Activated naive CD4-positive, alpha-beta T cell treated with anti-CD3 and anti-CD28 coated beads, Interleukin-2, amount 10 ng/mL, durations not matched to agents 7 days and 5 days (primary cell): ENCODE results near the gene ZNF423.
A peak's percentile ranks its signal among the peaks of the same experiment; 100 is the strongest.
"Not testable (repeated sequence)": the region's sequence is repeated elsewhere in the genome, so short reads cannot be mapped to it uniquely, and the experiment has no call there.

Source experiments
- CTCF ChIA-PET: fragments of 350-600 bp; sonication (Branson Sonifier 250); formaldehyde crosslinking; loops from one replicate; lab custom pipeline; 2021; ENCODE audit warnings: antibody characterized with exemption; lab: Charles Lee
- DNase-seq: peaks from one replicate; pipeline ENCODE4 v3.0.0-alpha.2; 2020
- H3K27ac Mint-ChIP-seq: one replicate; pipeline ENCODE4 v1.8.0; 2021; ENCODE audit warnings: mild to moderate bottlenecking, moderate library complexity, mixed read lengths
- H3K27me3 Mint-ChIP-seq: one replicate; pipeline ENCODE4 v1.8.0; 2021; ENCODE audit warnings: mild to moderate bottlenecking, mixed read lengths
- H3K36me3 Mint-ChIP-seq: one replicate; pipeline ENCODE4 v1.8.0; 2021; ENCODE audit warnings: mixed read lengths
- H3K4me1 Mint-ChIP-seq: one replicate; pipeline ENCODE4 v1.8.0; 2021; ENCODE audit warnings: mixed read lengths
- H3K4me3 Mint-ChIP-seq: one replicate; pipeline ENCODE4 v1.8.0; 2021; ENCODE audit warnings: mild to moderate bottlenecking, moderate library complexity, mixed read lengths
- H3K9me3 Mint-ChIP-seq: one replicate; pipeline ENCODE4 v1.8.0; 2021; ENCODE audit warnings: mixed read lengths

The ZNF423 gene

DNA sequence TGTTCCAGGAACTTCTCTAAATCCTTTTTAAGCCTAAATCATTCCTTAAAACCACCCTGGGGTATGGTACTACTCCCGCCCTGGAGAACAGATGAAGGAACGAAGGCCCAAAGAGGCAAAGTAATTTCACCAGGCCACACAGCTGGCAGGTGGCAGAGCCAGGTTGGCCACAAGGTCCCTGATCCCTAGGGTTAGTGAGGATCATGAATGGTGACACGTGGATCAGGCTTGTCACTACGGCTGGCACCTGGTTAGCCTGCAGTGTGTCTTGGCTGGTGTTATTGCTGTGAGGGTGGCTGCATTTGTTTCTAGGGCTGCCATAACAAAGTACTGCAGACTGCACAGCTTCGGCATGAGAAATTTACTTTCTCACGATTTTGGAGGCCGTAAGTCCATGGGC, 26.0 kb upstream of the ZNF423 start:
- Mint-ChIP-seq H3K36me3 (no peaks in the 10 kb centered on the region), H3K4me3 (no peak overlapping the region), H3K4me1 (no peaks in the 10 kb centered on the region), H3K27me3 (peaks cover 32% of the 10 kb centered on the region), H3K9me3 (no peaks in the 10 kb centered on the region), H3K27ac (no peak overlapping the region)
- no peak for DNase-seq
- CTCF ChIA-PET, result interaction anchor here (1.7 kb wide), 1 partner anchor 11 kb away, joined by 3 read pairs; no protein-coding TSS in a partner anchor

DNA sequence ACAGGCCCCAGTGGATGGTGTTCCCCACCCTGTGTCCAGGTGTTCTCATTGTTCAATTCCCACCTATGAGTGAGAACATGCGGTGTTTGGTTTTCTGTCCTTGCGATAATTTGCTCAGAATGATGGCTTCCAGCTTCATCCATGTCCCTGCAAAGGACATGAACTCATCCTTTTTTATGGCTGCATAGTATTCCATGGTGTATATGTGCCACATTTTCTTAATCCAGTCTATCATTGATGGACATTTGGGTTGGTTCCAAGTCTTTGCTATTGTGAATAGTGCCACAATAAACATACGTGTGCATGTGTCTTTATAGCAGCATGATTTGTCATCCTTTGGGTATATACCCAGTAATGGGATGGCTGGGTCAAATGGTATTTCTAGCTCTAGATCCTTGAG, 22.6 kb upstream of the ZNF423 start:
- peaks cover 56% of the 10 kb centered on the region for H3K27me3 Mint-ChIP-seq
- CTCF ChIA-PET, result interaction anchor here (2.2 to 2.7 kb wide), 3 partner anchors 12 to 470 kb away, joined by 11 to 14 read pairs (median 12); no protein-coding TSS in a partner anchor

DNA sequence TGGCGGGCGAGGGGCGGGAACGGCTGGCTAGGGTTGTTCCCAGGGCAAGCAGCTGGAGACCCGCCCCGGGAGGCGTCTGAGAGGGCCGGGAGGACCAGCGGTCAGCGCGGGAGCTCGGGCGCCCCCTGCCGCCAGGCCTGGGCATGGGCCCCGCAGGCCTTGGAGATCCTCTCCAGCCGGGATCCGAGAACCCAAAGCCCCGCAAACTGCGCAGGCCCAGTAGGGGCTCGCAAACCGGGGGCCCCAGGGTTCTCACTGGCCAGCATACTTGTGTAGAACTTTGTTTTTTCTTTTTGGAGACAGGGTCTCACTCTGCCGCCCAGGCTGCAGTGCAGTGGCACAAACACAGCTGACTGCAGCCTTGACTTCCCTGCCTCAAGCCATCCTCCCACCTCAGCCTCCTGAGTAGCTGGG, 20.8 kb upstream of the ZNF423 start:
- Mint-ChIP-seq H3K27me3 (peaks cover 63% of the 10 kb centered on the region), H3K36me3 (no peaks in the 10 kb centered on the region), H3K4me1 (no peaks in the 10 kb centered on the region), H3K27ac (no peak overlapping the region), H3K9me3 (no peaks in the 10 kb centered on the region), H3K4me3 (no peak overlapping the region)
- DNase-seq, result peak; percentile 54
- CTCF ChIA-PET, result interaction anchor here (0.6 to 3.4 kb wide), 10 partner anchors 9 to 1491 kb away, joined by 3 to 14 read pairs (median 8); no protein-coding TSS in a partner anchor

More for the DNA sequence above, 22.6 kb upstream of the ZNF423 start:
- not testable (repeated sequence) for DNase-seq, H3K36me3 Mint-ChIP-seq, H3K9me3 Mint-ChIP-seq, H3K27ac Mint-ChIP-seq, H3K4me1 Mint-ChIP-seq, H3K4me3 Mint-ChIP-seq

DNA sequence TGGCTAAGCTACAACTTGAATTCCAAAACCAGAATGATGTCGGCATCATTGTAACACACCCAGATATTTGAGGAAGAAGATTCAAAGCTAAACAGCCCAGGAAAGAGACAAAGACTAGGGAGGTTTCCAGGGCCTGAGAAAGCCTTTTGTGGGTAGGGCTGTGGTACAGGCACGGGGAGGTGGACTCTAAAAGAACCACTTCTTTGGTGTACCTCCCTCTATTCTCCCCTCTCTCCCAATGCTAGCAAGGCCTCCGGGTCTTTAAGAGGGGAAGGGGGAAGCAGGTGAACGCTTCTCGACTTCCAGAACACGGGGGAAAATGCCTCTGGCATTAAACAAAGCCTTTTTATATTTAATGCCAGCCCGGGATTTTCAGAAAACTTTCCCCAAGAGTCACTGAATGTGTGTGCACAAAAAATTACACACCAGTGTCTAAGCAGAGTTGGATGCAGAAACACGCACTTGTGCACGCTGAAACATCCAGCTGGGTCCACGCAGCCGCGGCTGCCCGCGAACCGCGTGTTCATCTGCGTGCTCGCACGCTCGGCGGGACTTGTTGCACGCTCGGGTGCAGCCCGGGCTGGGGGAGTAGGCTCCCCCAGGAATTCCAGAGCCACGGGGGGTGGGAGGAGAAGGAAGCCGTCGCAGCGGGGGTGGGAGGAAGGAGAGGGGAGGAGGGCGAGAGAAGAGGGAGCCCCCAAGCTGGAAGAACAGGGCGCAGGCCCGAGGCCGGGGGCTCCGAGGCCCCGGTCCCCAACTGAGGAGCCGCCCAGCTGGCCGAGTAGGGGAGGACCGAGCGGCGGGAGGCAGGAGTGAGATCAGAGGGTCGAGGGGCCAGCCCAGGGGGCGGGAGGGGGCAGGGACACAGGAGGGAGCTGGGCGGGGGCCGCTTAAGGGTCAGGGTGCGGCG, 20.1 kb upstream of the ZNF423 start:
- no peak overlapping the region for H3K4me3 Mint-ChIP-seq
- no peaks in the 10 kb centered on the region for H3K4me1 Mint-ChIP-seq
- H3K27me3 Mint-ChIP-seq, result peaks cover 63% of the 10 kb centered on the region
- H3K27ac Mint-ChIP-seq, result no peak overlapping the region
- CTCF ChIA-PET, result interaction anchor here (1.3 to 3.4 kb wide), 8 partner anchors 9 to 468 kb away, joined by 4 to 14 read pairs (median 9); no protein-coding TSS in a partner anchor
- H3K36me3 Mint-ChIP-seq, result no peaks in the 10 kb centered on the region
- H3K9me3 Mint-ChIP-seq, result no peaks in the 10 kb centered on the region
- no peak for DNase-seq

DNA sequence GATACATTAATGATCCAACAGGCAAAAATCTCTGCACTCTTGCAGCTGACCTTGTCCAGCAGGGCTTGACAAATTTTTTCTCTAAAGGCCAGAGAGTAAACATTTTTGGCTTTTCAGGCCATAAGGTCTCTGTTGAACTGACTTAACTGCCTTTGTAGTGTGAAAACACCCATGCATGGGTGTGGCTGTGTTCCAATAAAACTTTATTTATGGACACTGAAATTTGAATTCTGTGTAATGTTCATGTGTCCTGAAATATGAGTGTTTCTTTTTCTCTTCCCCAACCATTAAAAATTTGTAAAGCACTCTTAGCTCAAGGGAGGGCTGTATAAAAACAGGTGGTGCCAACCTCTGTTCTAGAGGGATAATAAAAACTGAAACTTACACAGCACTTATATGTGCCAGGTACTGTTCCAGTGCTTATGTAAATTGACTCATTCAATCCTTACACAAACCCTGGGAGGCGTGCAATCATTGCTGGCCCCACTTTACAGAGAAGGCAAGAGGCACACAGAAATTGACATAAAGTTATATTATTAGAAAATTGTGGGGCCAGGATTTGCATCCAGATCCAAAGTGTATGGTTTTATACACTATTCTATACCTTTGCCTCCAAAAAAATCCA, 18.8 kb upstream of the ZNF423 start:
- Mint-ChIP-seq H3K27me3 (peaks cover 68% of the 10 kb centered on the region), H3K36me3 (no peaks in the 10 kb centered on the region), H3K4me1 (no peaks in the 10 kb centered on the region), H3K27ac (no peak overlapping the region), H3K4me3 (no peak overlapping the region), H3K9me3 (no peaks in the 10 kb centered on the region)
- no peak for DNase-seq
- CTCF ChIA-PET, result interaction anchor here (0.6 to 3.4 kb wide), 3 partner anchors 13 to 1212 kb away, joined by 3 to 10 read pairs (median 3); no protein-coding TSS in a partner anchor

DNA sequence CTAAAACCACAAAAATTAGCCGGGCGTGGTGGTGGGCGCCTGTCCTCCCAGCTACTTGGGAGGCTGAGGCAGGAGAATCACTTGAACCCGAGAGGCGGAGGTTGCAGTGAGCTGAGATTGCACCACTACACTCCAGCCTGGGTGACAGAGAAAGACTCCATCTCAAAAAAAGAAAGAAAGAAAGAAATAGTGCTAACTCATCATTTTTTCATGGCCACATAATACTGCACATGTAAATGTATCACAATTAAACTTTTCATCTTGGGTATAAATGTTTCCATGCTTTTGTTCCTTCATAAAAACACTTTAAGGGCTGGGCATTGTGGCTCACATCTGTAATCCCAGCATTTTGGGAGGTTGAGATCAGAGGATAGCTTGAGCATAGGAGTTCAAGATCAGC, 15.9 kb upstream of the ZNF423 start:
- H3K4me3 Mint-ChIP-seq, H3K9me3 Mint-ChIP-seq, DNase-seq, H3K4me1 Mint-ChIP-seq, H3K36me3 Mint-ChIP-seq, H3K27ac Mint-ChIP-seq: not testable (repeated sequence)
- H3K27me3 Mint-ChIP-seq, result peaks cover 66% of the 10 kb centered on the region
- CTCF ChIA-PET, result interaction anchor here (1.1 to 1.2 kb wide), 2 partner anchors 9 to 15 kb away, joined by 3 to 4 read pairs; no protein-coding TSS in a partner anchor

DNA sequence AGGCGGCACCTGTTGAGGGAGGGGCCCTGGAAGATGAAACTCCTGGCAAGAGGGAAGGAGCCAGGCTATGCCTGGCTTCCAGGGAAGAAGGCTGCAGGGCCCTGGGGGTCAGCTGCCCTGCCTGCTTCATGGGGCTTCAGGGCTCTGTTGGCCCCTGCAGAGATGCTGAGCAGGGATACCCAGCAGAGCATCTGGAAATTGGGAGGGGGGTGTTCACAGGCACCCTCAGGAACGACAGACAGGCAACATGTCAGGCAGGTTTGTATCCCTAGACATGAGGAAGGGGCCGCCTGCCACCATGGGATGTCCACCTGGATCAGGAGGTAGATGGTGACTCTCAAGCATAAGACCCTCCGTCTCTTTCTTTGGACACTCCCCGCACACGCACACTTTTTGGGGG, 13.8 kb upstream of the ZNF423 start:
- Mint-ChIP-seq H3K36me3 (no peaks in the 10 kb centered on the region), H3K4me3 (no peak overlapping the region), H3K27me3 (peaks cover 54% of the 10 kb centered on the region), H3K4me1 (no peaks in the 10 kb centered on the region), H3K27ac (no peak overlapping the region), H3K9me3 (no peaks in the 10 kb centered on the region)
- CTCF ChIA-PET, result interaction anchor here (1.0 kb wide), 1 partner anchor 11 kb away, joined by 3 read pairs; no protein-coding TSS in a partner anchor
- DNase-seq, result no peak

DNA sequence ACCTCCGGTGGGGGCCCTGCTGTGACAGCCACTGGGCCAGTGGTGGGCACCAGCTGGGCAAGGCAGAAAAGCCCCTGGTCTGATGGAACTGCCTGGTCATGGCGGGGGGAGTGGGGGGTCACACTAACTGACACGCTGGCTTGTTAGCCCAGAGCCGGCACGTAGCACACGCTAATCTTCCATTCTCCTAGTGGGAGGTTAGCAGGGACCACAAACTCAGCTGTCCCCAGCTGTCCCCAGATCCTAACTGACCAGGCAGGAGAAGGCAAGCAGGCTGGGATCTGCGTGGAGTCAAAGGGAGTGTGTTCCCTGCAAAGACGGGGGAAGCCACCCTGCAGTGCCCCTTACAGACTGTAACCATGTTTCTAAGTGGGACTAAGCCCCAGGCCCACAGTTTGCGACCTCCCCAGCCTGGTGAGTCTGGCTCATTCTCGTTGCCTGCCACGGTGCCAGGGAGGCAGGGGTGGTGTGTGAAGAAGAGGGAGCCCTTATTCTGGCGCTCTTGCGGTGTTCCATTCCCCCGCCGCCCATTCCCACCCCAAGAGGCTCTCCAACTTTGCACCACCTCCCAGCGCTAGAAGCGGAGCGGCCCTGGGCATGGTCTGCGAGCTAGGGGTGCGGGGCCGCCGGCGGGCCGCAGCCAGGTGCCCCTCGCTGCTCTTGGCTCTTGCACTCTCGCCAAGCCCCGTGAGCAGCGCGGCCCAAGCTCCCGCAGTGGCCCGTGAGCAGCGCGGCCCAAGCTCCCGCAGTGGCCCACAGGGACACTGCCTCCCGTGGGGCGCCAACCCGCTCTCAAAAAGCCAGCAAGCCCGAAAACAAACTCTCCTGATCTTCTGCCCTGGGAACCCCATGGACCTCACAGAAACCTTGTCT, 12.1 kb upstream of the ZNF423 start:
- CTCF ChIA-PET, result interaction anchor here (4.4 kb wide), 1 partner anchor 9 kb away, joined by 14 read pairs; no protein-coding TSS in a partner anchor
- no peaks in the 10 kb centered on the region for H3K36me3 Mint-ChIP-seq
- DNase-seq, result no peak
- peaks cover 49% of the 10 kb centered on the region for H3K27me3 Mint-ChIP-seq
- H3K4me1 Mint-ChIP-seq, result no peaks in the 10 kb centered on the region
- H3K4me3 Mint-ChIP-seq, result no peak overlapping the region
- no peak overlapping the region for H3K27ac Mint-ChIP-seq
- no peaks in the 10 kb centered on the region for H3K9me3 Mint-ChIP-seq

DNA sequence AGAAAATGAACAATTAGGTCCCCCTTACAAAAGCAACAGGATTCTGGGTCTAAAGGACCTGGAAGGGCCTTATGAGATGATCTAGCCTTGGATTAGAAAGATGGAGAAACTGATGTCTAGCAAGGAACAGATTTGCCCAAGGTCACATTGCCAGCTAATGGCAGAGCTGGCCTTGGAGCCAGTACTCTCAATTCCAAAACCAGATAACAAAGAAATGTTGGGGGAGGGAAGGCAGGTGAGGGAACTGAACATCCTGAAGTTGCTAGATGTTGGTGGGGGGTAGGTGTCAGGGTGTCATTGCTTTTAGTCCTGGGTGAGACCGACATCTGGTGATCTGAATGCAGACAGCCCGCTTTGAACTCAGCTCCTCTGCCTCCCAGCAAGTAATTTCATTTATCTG, 11.3 kb upstream of the ZNF423 start:
- Mint-ChIP-seq H3K27me3 (peaks cover 54% of the 10 kb centered on the region), H3K4me1 (no peaks in the 10 kb centered on the region), H3K9me3 (no peaks in the 10 kb centered on the region), H3K4me3 (no peak overlapping the region), H3K27ac (no peak overlapping the region), H3K36me3 (no peaks in the 10 kb centered on the region)
- CTCF ChIA-PET, result interaction anchor here (1.5 to 4.4 kb wide), 2 partner anchors 10 kb away, joined by 3 to 14 read pairs; no protein-coding TSS in a partner anchor
- no peak for DNase-seq

DNA sequence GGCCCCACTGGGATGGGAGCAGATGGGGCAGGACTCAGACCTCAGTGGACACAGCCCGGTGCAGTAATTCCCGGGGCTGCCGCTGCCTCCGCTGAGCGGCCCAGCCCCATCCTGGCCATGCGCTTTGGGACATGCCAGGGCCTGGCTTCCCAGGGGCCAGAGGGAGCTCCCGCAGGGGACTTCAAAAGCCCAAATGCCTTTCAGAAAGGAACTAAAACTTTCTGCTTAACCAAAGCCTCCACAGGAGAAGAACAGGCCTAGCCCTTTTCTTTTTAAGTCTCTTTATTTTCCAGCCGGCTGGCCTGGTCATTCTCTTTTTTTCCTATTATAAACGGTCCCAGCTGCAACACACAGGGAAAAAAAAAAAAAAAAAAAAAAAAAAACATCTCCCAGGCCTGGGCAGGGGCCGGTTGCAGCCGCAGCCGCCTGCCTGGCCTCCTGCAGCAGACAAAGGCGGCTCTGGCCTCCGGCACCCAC, 10.7 kb upstream of the ZNF423 start:
- H3K4me3 Mint-ChIP-seq, result no peak overlapping the region
- no peaks in the 10 kb centered on the region for H3K4me1 Mint-ChIP-seq
- H3K9me3 Mint-ChIP-seq, result no peaks in the 10 kb centered on the region
- H3K36me3 Mint-ChIP-seq, result no peaks in the 10 kb centered on the region
- no peak for DNase-seq
- no peak overlapping the region for H3K27ac Mint-ChIP-seq
- H3K27me3 Mint-ChIP-seq, result peaks cover 54% of the 10 kb centered on the region
- CTCF ChIA-PET, result interaction anchor here (1.5 to 4.4 kb wide), 2 partner anchors 9 to 11 kb away, joined by 3 to 14 read pairs; no protein-coding TSS in a partner anchor

DNA sequence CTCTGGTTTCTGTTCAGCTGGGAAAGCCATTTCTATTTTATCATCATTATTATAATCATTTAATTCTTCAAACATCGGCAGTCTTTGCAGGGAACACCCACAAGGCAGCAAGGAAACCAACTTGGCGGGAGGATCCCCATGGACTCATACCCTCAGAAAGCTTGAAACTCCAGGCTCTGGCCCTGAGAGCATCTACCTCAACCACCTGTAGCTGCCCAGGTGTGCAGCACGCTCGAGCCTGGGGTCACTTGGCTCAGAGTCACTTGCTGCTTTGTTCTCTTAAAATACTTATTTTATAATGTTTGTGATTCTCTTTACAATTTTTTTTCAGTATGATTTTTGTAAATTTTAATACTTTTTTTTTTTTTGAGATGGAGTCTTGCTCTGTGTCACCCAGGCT, 6.8 kb upstream of the ZNF423 start:
- DNase-seq, result no peak
- H3K9me3 Mint-ChIP-seq, result no peaks in the 10 kb centered on the region
- H3K27ac Mint-ChIP-seq, result no peak overlapping the region
- H3K36me3 Mint-ChIP-seq, result no peaks in the 10 kb centered on the region
- H3K4me1 Mint-ChIP-seq, result peaks cover 9% of the 10 kb centered on the region
- H3K4me3 Mint-ChIP-seq, result no peak overlapping the region
- H3K27me3 Mint-ChIP-seq, result peaks cover 67% of the 10 kb centered on the region
- CTCF ChIA-PET, result interaction anchor here (2.3 kb wide), 1 partner anchor 14 kb away, joined by 10 read pairs; no protein-coding TSS in a partner anchor

DNA sequence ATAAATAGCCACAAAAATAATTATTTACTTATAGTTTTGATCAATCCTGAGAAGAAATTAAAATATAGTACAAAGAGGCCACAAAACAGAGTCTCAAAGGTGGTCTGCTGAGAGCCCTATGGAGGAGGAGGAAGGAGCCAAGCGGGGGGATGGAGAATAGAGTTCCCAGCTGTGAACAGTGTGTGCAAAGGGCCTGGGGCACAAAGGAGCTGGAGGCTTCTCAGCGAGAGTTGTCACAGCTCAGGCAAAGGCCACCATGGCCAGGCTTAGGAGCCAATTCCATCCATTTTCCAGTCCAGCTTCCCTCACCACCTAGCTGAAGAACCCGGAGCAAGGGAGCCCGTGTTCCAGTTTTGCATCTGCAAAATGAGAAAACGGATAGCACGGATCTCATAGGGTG, 5.4 kb upstream of the ZNF423 start:
- DNase-seq, result no peak
- Mint-ChIP-seq H3K27ac (no peak overlapping the region), H3K4me3 (no peak overlapping the region), H3K9me3 (no peaks in the 10 kb centered on the region), H3K27me3 (peaks cover 76% of the 10 kb centered on the region), H3K4me1 (peaks cover 15% of the 10 kb centered on the region), H3K36me3 (peaks cover 1% of the 10 kb centered on the region)
- CTCF ChIA-PET, result interaction anchor here (2.3 kb wide), 1 partner anchor 15 kb away, joined by 10 read pairs; no protein-coding TSS in a partner anchor

DNA sequence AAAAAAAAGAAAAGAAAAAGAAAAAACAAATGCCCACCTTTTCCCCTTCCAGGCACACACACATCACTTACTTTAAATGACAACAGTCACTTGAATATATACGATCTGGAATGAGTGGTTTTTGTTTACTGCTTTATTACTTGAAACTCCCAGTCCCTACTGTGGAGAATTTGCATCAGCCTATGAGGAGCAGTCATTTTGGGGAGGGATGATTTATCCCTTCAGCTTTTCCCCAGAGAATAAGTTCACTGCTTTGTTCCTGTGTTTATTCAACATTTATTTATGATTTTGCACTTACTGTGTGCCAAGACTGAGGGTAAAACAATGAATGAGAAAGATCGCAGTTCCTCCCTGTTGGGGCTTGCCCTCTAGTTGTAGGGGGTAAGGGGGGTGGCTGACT, 4.7 kb upstream of the ZNF423 start:
- CTCF ChIA-PET, result interaction anchor here (2.3 kb wide), 1 partner anchor 16 kb away, joined by 10 read pairs; no protein-coding TSS in a partner anchor
- H3K4me3 Mint-ChIP-seq, result no peak overlapping the region
- H3K9me3 Mint-ChIP-seq, result no peaks in the 10 kb centered on the region
- no peak overlapping the region for H3K27ac Mint-ChIP-seq
- peaks cover 82% of the 10 kb centered on the region for H3K27me3 Mint-ChIP-seq
- H3K36me3 Mint-ChIP-seq, result peaks cover 1% of the 10 kb centered on the region
- H3K4me1 Mint-ChIP-seq, result peaks cover 15% of the 10 kb centered on the region
- no peak for DNase-seq
